ENCODE data around the gene MCTP2.

Gene MCTP2

GRCh38 chr15:94225616-94226015, 5.7 kb upstream of the MCTP2 start:
- Histone ChIP-seq H3K4me3 (replicated peaks; ENCODE audit: insufficient read depth, low read length) (no peak overlapping the region), H3K27me3 (ENCODE audit: insufficient read depth, poor library complexity, severe bottlenecking) (no peaks in the 10 kb centered on the region)
- TF ChIP-seq POLR2AphosphoS5 (IDR thresholded peaks at IDR 0.05; ENCODE audit: low read depth) (no peak), REST (IDR thresholded peaks at IDR 0.05; ENCODE audit: insufficient replicate concordance, low read depth) (no peak), GABPA (IDR thresholded peaks at IDR 0.05; ENCODE audit: low read depth) (no peak), SPI1 (IDR thresholded peaks at IDR 0.05; ENCODE audit: borderline replicate concordance, low read depth) (no peak), CTCF (IDR thresholded peaks at IDR 0.05; ENCODE audit: insufficient read depth, low read length) (no peak)

GRCh38 chr15:94228611-94229010, 2.8 kb upstream of the MCTP2 start:
- Histone ChIP-seq H3K27me3 (ENCODE audit: insufficient read depth, poor library complexity, severe bottlenecking) (no peaks in the 10 kb centered on the region), H3K4me3 (replicated peaks; ENCODE audit: insufficient read depth, low read length) (no peak overlapping the region), H3K27ac (replicated peaks) (no peak overlapping the region)
- no peak for TF ChIP-seq POLR2AphosphoS5 (IDR thresholded peaks at IDR 0.05; ENCODE audit: low read depth)
- no peak for TF ChIP-seq REST (IDR thresholded peaks at IDR 0.05; ENCODE audit: insufficient replicate concordance, low read depth)
- no peak for TF ChIP-seq SPI1 (IDR thresholded peaks at IDR 0.05; ENCODE audit: borderline replicate concordance, low read depth)
- no peak for TF ChIP-seq GABPA (IDR thresholded peaks at IDR 0.05; ENCODE audit: low read depth)
- no peak for DNase-seq (ENCODE audit: low read depth in 1 of 2, low spot score in 1 of 2)

More at GRCh38 chr15:94225616-94226015, 5.7 kb upstream of the MCTP2 start:
- no peak overlapping the region for H3K27ac ChIP-seq (replicated peaks)
- DNase-seq (ENCODE audit: low read depth in 1 of 2, low spot score in 1 of 2): no peak

- Histone ChIP-seq H3K4me3 (replicated peaks; ENCODE audit: insufficient read depth, low read length) (no peak overlapping the region), H3K27ac (replicated peaks) (peak overlapping the region; percentile 89), H3K27me3 (ENCODE audit: insufficient read depth, poor library complexity, severe bottlenecking) (no peaks in the 10 kb centered on the region)
- peak in 1 of 2 experiments; percentile 26 for DNase-seq (ENCODE audit: low read depth in 1 of 2, low spot score in 1 of 2)
- TF ChIP-seq CTCF (IDR thresholded peaks at IDR 0.05; ENCODE audit: insufficient read depth, low read length) (no peak), SPI1 (IDR thresholded peaks at IDR 0.05; ENCODE audit: borderline replicate concordance, low read depth) (peak; percentile 36; the same call in 1 of the 2 replicates)
Observed at GRCh38 chr15:94229591-94230369, 1.6 kb upstream of the MCTP2 start.

- Histone ChIP-seq H3K27me3 (ENCODE audit: insufficient read depth, poor library complexity, severe bottlenecking) (no peaks in the 10 kb centered on the region), H3K4me3 (replicated peaks; ENCODE audit: insufficient read depth, low read length) (peak overlapping the region; percentile 82), H3K27ac (replicated peaks) (peak overlapping the region; percentile 89)
- DNase-seq (ENCODE audit: low read depth in 1 of 2, low spot score in 1 of 2): no peak
- TF ChIP-seq SPI1 (IDR thresholded peaks at IDR 0.05; ENCODE audit: borderline replicate concordance, low read depth) (no peak), POLR2AphosphoS5 (IDR thresholded peaks at IDR 0.05; ENCODE audit: low read depth) (no peak), CTCF (IDR thresholded peaks at IDR 0.05; ENCODE audit: insufficient read depth, low read length) (no peak), GABPA (IDR thresholded peaks at IDR 0.05; ENCODE audit: low read depth) (no peak), REST (IDR thresholded peaks at IDR 0.05; ENCODE audit: insufficient replicate concordance, low read depth) (no peak)
Observed at GRCh38 chr15:94230431-94230882, 904 bp upstream of the MCTP2 start.
